ENCODE data around the gene COL5A1. TPM values are rescaled to one million over a fixed set of nuclear protein-coding genes. Genes with fewer than 3 reads are reported as not detected.
A peak's percentile ranks its signal among the peaks of the same experiment; 100 is the strongest.

Gene COL5A1
- total RNA-seq, 1 experiment from 2014 or later, result 9.5 TPM

- no CpG with 5 or more reads among the region's 16 CpGs for WGBS (ENCODE audit: extremely low coverage, insufficient read length, low lambda C conversion rate)
- Mint-ChIP-seq H3K4me1 (peaks cover 17 to 24% of the 10 kb centered on the region in 2 experiments), H3K9me3 (no peaks in the 10 kb centered on the region; a peak in 2 of 5 replicates), H3K4me3 (no peak overlapping the region), H3K36me3 (ENCODE audit: insufficient read depth in 1 of 3, low read depth in 3 of 3) (no peaks in the 10 kb centered on the region), H3K27me3 (ENCODE audit: low read depth) (peaks cover 5% of the 10 kb centered on the region), H3K27ac (no peak overlapping the region)
- Histone ChIP-seq H4K5ac (ENCODE audit: insufficient read length, low read depth, low read length) (no peak overlapping the region), H3T11ph (ENCODE audit: low read length) (no peak overlapping the region), H3K79me2 (ENCODE audit: insufficient read depth, low read length) (no peaks in the 10 kb centered on the region), H2BK120ac (ENCODE audit: low read depth, low read length, poor library complexity, severe bottlenecking) (no peak overlapping the region), H3K23ac (ENCODE audit: insufficient read length, low read depth, low read length) (no peak overlapping the region), H3K9ac (ENCODE audit: extremely low read depth, insufficient read length, low read length) (no peak overlapping the region), H4K20me1 (ENCODE audit: control insufficient read depth, insufficient read depth, insufficient read length) (no peaks in the 10 kb centered on the region), H4K8ac (replicated peaks; ENCODE audit: insufficient read length, low read depth, low read length) (no peak overlapping the region), H3K14ac (ENCODE audit: insufficient read depth, low read length) (no peak overlapping the region), H2BK20ac (ENCODE audit: low read depth, low read length, poor library complexity, severe bottlenecking) (no peak overlapping the region), H2AFZ (ENCODE audit: low read length) (no peak overlapping the region), H3K56ac (ENCODE audit: insufficient read length, low read depth, low read length) (no peak overlapping the region), H3K23me2 (ENCODE audit: insufficient read length, low read depth, low read length, poor library complexity, severe bottlenecking) (no peaks in the 10 kb centered on the region), H3K27me3 (ENCODE audit: insufficient read depth, low read length) (no peaks in the 10 kb centered on the region), H3K4me2 (ENCODE audit: insufficient read depth, insufficient read length, low read length) (no peak overlapping the region), H3K27ac (ENCODE audit: insufficient read length, low read depth, low read length) (no peak overlapping the region), H3K9me3 (ENCODE audit: control insufficient read depth, low read depth, low read length) (no peaks in the 10 kb centered on the region), H4K91ac (ENCODE audit: insufficient read length, low read depth, low read length) (no peak overlapping the region), H3K4me1 (ENCODE audit: insufficient read depth, low read length) (no peaks in the 10 kb centered on the region), H2BK15ac (ENCODE audit: low read depth, low read length) (no peak overlapping the region), H2AK5ac (ENCODE audit: insufficient read length, low read length) (no peak overlapping the region), H2BK12ac (ENCODE audit: insufficient read length, low read depth, low read length) (no peak overlapping the region), H3K79me1 (ENCODE audit: insufficient read depth, low read depth, low read length, poor library complexity, severe bottlenecking) (no peaks in the 10 kb centered on the region), H3K18ac (ENCODE audit: insufficient read length, low read depth, low read length) (no peak overlapping the region), H3K4ac (ENCODE audit: low read depth, low read length) (no peak overlapping the region), H2BK5ac (ENCODE audit: insufficient read length, low read length) (no peak overlapping the region)
- TF ChIP-seq CTCF (conservative IDR thresholded peaks at IDR 0.05), result no peak
- peak; percentile 21 for DNase-seq
These were observed 11.8 kb upstream of the COL5A1 start for GRCh38 chr9:134629586-134630392.
